ENCODE data around the gene C14orf132. TPM values are rescaled to one million over a fixed set of nuclear protein-coding genes. Genes with fewer than 3 reads are reported as not detected.

C14orf132 gene
- polyA plus RNA-seq, 3 donors: not detected

- H3K27me3 Mint-ChIP-seq (ENCODE audit: low read depth in 3 of 3): peaks cover 2 to 7% (median 2%) of the 10 kb centered on the region in 3 donors
- DNase-seq: no peak
- H3K9ac ChIP-seq (ENCODE audit: insufficient read depth, low read length, poor library complexity, severe bottlenecking): no peak overlapping the region
- H3K4me3 ChIP-seq (replicated peaks in 1 of 3; ENCODE audit: low read depth in 2 of 3, low read length in 3 of 3): no peak overlapping the region
- WGBS (ENCODE audit: insufficient coverage): 77% methylated on average over 2 of the region's 3 CpGs
- peaks cover 3 to 16% (median 10%) of the 10 kb centered on the region in 7 donors for H3K9me3 Mint-ChIP-seq
- no peaks in the 10 kb centered on the region for H3K79me2 ChIP-seq (ENCODE audit: insufficient read depth, low read length)
- H3K4me1 ChIP-seq (ENCODE audit: control insufficient read depth in 1 of 2, insufficient read depth in 2 of 2, low read length in 2 of 2): no peaks in the 10 kb centered on the region
- peaks cover 6% of the 10 kb centered on the region for H3K4me1 Mint-ChIP-seq
- no peaks in the 10 kb centered on the region for H3K27me3 ChIP-seq (ENCODE audit: control insufficient read depth in 2 of 2, insufficient read depth in 2 of 2, low read length in 2 of 2)
- no peak overlapping the region for H3K27ac ChIP-seq (ENCODE audit: low read depth in 1 of 2, low read length in 2 of 2)
- intact Hi-C loops (cut with micrococcal nuclease): no loop called here
- no peak overlapping the region for H3K4me2 ChIP-seq (replicated peaks; ENCODE audit: extremely low read depth, low read length, poor library complexity, severe bottlenecking)
- H3K36me3 ChIP-seq (replicated peaks in 1 of 2; ENCODE audit: control insufficient read depth in 1 of 2, insufficient read depth in 2 of 2, low read length in 2 of 2): no peaks in the 10 kb centered on the region
- H3K36me3 Mint-ChIP-seq: no peaks in the 10 kb centered on the region
- TF ChIP-seq, protein P1, sequence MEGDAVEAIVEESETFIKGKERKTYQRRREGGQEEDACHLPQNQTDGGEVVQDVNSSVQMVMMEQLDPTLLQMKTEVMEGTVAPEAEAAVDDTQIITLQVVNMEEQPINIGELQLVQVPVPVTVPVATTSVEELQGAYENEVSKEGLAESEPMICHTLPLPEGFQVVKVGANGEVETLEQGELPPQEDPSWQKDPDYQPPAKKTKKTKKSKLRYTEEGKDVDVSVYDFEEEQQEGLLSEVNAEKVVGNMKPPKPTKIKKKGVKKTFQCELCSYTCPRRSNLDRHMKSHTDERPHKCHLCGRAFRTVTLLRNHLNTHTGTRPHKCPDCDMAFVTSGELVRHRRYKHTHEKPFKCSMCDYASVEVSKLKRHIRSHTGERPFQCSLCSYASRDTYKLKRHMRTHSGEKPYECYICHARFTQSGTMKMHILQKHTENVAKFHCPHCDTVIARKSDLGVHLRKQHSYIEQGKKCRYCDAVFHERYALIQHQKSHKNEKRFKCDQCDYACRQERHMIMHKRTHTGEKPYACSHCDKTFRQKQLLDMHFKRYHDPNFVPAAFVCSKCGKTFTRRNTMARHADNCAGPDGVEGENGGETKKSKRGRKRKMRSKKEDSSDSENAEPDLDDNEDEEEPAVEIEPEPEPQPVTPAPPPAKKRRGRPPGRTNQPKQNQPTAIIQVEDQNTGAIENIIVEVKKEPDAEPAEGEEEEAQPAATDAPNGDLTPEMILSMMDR (IDR thresholded peaks at IDR 0.05): no peak
- no peak overlapping the region for H2AFZ ChIP-seq (ENCODE audit: insufficient read depth, low read depth, low read length, poor library complexity, severe bottlenecking)
- H3K4me3 Mint-ChIP-seq: no peak overlapping the region
- no peak overlapping the region for H3K27ac Mint-ChIP-seq
- no peaks in the 10 kb centered on the region for H4K20me1 ChIP-seq (ENCODE audit: insufficient read depth, low read length)
- H3K9me3 ChIP-seq (replicated peaks in 1 of 2; ENCODE audit: control insufficient read depth in 1 of 2, insufficient read depth in 1 of 2, low read length in 2 of 2): peaks cover 8 to 9% of the 10 kb centered on the region in 2 donors
These were observed 25.0 kb upstream of the C14orf132 start for GRCh38 chr14:96014176-96014575.

DNA sequence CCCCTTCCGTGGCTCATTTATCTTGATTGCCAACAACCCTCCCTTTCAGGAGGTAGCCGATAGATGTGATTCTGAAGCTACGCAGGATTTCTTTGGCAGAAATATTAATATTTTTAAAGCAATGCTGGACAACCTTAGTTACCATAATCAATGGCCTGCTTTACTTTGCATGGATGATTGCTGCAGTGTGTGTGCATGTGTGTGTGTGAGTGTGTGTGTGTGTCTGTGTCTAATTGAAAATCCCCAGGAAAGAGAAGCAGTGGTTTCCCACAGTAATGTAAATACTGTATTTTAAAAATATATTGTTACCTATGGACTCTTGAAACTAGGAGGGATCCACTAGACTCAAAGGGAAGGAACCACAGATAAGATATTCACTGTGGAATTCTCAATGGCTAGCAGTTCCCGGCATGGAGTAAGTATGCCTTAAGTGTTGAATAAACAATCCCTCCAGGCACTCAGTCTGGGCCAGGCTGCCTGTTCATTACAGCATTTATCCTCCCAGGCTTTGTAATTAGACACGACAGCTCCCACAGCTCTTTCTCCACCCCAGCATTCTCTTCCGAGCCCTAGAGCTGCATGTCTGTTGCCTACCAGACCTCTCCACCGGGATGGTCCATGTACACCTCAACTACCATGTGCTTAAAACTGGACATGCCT lies 22.5 kb upstream of the C14orf132 start:
- Mint-ChIP-seq H3K36me3 (no peaks in the 10 kb centered on the region), H3K9me3 (peaks cover 0 to 7% (median 3%) of the 10 kb centered on the region in 7 donors), H3K4me3 (no peak overlapping the region), H3K4me1 (peaks cover 2% of the 10 kb centered on the region), H3K27me3 (ENCODE audit: low read depth in 3 of 3) (peaks cover 2 to 7% (median 4%) of the 10 kb centered on the region in 3 donors), H3K27ac (no peak overlapping the region)
- WGBS (ENCODE audit: insufficient coverage): 52% methylated on average over 3 of the region's 7 CpGs
- TF ChIP-seq, protein P1 (IDR thresholded peaks at IDR 0.05): no peak
- Histone ChIP-seq H4K20me1 (ENCODE audit: insufficient read depth, low read length) (no peaks in the 10 kb centered on the region), H3K27me3 (ENCODE audit: control insufficient read depth in 2 of 2, insufficient read depth in 2 of 2, low read length in 2 of 2) (no peaks in the 10 kb centered on the region), H3K79me2 (ENCODE audit: insufficient read depth, low read length) (no peaks in the 10 kb centered on the region), H3K36me3 (replicated peaks in 1 of 2; ENCODE audit: control insufficient read depth in 1 of 2, insufficient read depth in 2 of 2, low read length in 2 of 2) (no peaks in the 10 kb centered on the region), H2AFZ (ENCODE audit: insufficient read depth, low read depth, low read length, poor library complexity, severe bottlenecking) (no peak overlapping the region), H3K9ac (ENCODE audit: insufficient read depth, low read length, poor library complexity, severe bottlenecking) (no peak overlapping the region), H3K4me1 (ENCODE audit: control insufficient read depth in 1 of 2, insufficient read depth in 2 of 2, low read length in 2 of 2) (no peaks in the 10 kb centered on the region), H3K9me3 (replicated peaks in 1 of 2; ENCODE audit: control insufficient read depth in 1 of 2, insufficient read depth in 1 of 2, low read length in 2 of 2) (peaks cover 0 to 3% of the 10 kb centered on the region in 2 donors), H3K27ac (ENCODE audit: low read depth in 1 of 2, low read length in 2 of 2) (no peak overlapping the region), H3K4me2 (replicated peaks; ENCODE audit: extremely low read depth, low read length, poor library complexity, severe bottlenecking) (no peak overlapping the region), H3K4me3 (replicated peaks in 1 of 3; ENCODE audit: low read depth in 2 of 3, low read length in 3 of 3) (no peak overlapping the region)
- intact Hi-C loops (cut with micrococcal nuclease): no loop called here
- no peak for DNase-seq
